Activated CD4-positive, alpha-beta memory T cell treated with anti-CD3 and anti-CD28 coated beads for 36 hours (primary cell): ENCODE measurements around the gene MAB21L4. TPM values are rescaled to one million over a fixed set of nuclear protein-coding genes. Genes with fewer than 3 reads are reported as not detected.
"Not testable (repeated sequence)": the region's sequence is repeated elsewhere in the genome, so short reads cannot be mapped to it uniquely, and the experiment has no call there.

Experiments used
- CTCF ChIA-PET: fragments of 350-600 bp; sonication (Branson Sonifier 250); formaldehyde crosslinking; loops from one replicate; lab custom pipeline; 2021; ENCODE audit warnings: antibody characterized with exemption, inconsistent platforms; lab: Charles Lee
- POLR2A ChIA-PET: fragments of 350-600 bp; sonication (Branson Sonifier 250); formaldehyde crosslinking; loops from one replicate; lab custom pipeline; 2021; ENCODE audit warnings: antibody characterized with exemption; lab: Charles Lee
- DNase-seq: peaks from one replicate; pipeline ENCODE4 v3.0.0-alpha.2; 2020
- H3K27ac Mint-ChIP-seq: one replicate; pipeline ENCODE4 v1.8.0; 2021; ENCODE audit warnings: mixed read lengths
- H3K27me3 Mint-ChIP-seq: one replicate; pipeline ENCODE4 v1.8.0; 2021; ENCODE audit warnings: mixed read lengths
- H3K36me3 Mint-ChIP-seq: one replicate; pipeline ENCODE4 v1.8.0; 2021; ENCODE audit warnings: mixed read lengths
- H3K4me1 Mint-ChIP-seq: one replicate; pipeline ENCODE4 v1.8.0; 2021; ENCODE audit warnings: low read depth, mixed read lengths
- H3K4me3 Mint-ChIP-seq: one replicate; pipeline ENCODE4 v1.8.0; 2021; ENCODE audit warnings: mild to moderate bottlenecking, mixed read lengths
- H3K9me3 Mint-ChIP-seq: one replicate; pipeline ENCODE4 v1.8.0; 2021; ENCODE audit warnings: mixed read lengths
- intact Hi-C: fragments of 100-400 bp; cut with micrococcal nuclease; formaldehyde crosslinking; loops from one replicate; pipeline ENCODE4 v1.15.1; 2023
- total RNA-seq, 2 experiments: library from RNA; stranded (reverse); gene quantifications; one replicate each; pipeline ENCODE4 v1.2.3, GENCODE V29; 2021

Gene MAB21L4
- total RNA-seq, 2 experiments from 2014 or later = not detected

DNA sequence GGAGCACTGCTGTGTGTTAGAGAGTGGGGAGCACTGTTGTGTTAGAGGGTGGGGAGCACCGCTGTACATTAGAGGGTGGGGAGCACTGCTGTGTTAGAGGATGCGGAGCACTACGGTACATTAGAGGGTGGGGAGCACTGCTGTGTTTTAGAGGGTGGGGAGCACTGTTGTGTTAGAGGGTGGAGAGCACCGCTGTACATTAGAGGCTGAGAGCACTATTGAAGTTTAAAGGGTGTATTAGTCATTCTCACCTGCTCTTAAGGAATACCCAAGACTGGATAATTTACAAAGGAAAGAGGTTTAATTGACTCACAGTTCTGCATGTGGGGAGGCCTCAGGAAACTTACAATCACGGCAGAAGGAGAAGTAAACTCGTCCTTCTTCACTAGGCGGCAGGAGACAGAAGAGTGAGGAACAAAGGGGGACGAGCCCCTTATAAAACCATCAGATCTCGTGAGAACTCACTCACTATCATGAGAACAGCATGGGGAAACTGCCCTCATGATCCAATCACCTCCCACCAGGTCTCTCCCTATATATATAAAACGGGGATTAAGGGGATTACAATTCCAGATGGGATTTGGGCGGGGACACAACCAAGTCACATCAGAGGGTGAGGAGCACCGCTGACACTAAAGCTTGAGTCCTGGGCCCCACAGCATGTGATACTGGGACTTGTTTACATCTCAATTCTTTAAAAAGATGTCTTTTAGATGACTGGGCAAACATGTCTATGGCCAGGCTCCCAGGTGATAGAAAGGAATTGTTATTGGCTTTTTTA lies 46.9 kb downstream of the MAB21L4 start:
- Mint-ChIP-seq H3K27ac (no peak overlapping the region), H3K9me3 (peaks cover 8% of the 10 kb centered on the region), H3K4me3 (no peak overlapping the region), H3K36me3 (peaks cover under 1% of the 10 kb centered on the region), H3K27me3 (no peaks in the 10 kb centered on the region), H3K4me1 (no peaks in the 10 kb centered on the region)
- DNase-seq = no peak
- CTCF ChIA-PET = no interaction called here
- POLR2A ChIA-PET = no interaction called here
- intact Hi-C loops = no loop called here

DNA sequence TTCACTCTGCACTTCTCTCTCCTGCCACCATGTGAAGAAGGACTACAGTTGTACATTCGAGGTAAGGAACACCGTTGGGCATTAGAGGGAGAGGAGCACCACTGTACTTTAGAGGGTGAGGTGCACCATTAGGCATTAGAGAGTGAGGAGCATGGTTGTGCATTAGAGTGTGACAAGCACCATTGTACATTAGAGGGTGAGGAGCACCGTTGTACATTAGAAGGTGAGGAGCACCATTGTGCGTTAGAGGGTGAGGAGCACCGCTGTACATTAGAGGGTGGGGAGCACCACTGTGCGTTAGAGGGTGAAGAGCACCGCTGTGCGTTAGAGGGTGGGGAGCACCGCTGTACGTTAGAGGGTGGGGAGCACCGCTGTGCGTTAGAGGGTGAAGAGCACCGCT lies 48.1 kb downstream of the MAB21L4 start:
- peaks cover 7% of the 10 kb centered on the region for H3K9me3 Mint-ChIP-seq
- no peaks in the 10 kb centered on the region for H3K4me1 Mint-ChIP-seq
- intact Hi-C loops = no loop called here
- no peak overlapping the region for H3K27ac Mint-ChIP-seq
- H3K27me3 Mint-ChIP-seq = no peaks in the 10 kb centered on the region
- DNase-seq = no peak
- no peaks in the 10 kb centered on the region for H3K36me3 Mint-ChIP-seq
- POLR2A ChIA-PET = no interaction called here
- CTCF ChIA-PET = no interaction called here
- no peak overlapping the region for H3K4me3 Mint-ChIP-seq

DNA sequence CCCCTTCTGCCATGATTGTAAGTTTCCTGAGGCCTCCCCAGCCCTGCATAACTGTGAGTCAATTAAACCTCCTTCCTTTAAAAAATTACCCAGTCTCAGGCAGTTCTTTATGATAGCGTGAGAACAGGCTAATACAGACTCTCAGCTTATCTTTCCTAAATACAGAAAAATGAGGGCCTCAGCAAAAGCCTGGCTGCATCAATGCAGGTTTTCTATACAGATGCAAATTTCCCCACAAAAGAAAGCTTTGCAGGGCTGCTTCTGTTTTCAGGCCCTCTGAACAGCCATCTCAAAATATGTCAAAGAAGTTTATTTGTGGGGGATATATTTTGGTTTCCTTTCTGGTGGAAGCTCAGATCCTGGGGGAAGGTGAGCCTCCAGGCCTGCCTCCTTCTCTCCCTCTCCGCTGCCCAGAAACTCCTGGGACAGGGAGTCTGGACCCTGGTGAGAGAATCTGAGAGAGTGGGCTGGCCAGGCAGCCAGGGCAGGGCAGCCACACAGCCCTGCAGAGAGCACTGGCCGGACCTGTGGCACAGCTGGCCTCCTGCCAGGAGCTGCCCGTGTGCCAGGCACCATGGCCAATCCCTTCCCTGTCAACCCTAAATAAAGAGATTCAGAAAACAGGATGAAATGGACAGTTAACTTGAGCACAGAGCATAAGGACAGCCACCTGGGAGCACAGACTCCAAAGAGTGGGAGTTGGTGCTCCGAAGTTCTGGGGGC lies 48.9 kb downstream of the MAB21L4 start:
- intact Hi-C loops = no loop called here
- H3K27me3 Mint-ChIP-seq = no peaks in the 10 kb centered on the region
- CTCF ChIA-PET = no interaction called here

DNA sequence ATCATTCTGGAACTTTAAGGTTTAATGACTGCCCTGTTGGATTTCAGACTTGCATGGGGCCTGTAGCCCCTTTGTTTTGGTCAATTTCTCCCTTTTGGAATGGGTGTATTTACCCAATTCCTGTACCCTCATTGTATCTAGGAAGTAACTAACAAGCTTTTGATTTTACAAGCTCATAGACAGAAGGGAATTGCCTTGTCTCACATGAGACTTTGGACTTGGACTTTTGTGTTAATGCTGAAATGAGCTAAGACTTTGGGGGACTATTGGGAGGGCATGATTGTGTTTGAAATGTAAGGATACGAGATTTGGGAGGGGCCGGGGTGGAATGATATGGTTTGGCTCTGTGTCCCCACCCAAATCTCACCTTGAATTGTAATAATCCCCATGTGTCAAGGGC lies 49.6 kb downstream of the MAB21L4 start:
- intact Hi-C loops, H3K4me3 Mint-ChIP-seq, DNase-seq, H3K36me3 Mint-ChIP-seq, POLR2A ChIA-PET, H3K27me3 Mint-ChIP-seq, H3K4me1 Mint-ChIP-seq, CTCF ChIA-PET, H3K27ac Mint-ChIP-seq, H3K9me3 Mint-ChIP-seq: not testable (repeated sequence)

More for the DNA sequence above, 48.9 kb downstream of the MAB21L4 start:
- Mint-ChIP-seq H3K4me3 (no peak overlapping the region), H3K27ac (no peak overlapping the region), H3K36me3 (no peaks in the 10 kb centered on the region), H3K4me1 (no peaks in the 10 kb centered on the region), H3K9me3 (peaks cover 7% of the 10 kb centered on the region)
- POLR2A ChIA-PET = no interaction called here
- DNase-seq = no peak

DNA sequence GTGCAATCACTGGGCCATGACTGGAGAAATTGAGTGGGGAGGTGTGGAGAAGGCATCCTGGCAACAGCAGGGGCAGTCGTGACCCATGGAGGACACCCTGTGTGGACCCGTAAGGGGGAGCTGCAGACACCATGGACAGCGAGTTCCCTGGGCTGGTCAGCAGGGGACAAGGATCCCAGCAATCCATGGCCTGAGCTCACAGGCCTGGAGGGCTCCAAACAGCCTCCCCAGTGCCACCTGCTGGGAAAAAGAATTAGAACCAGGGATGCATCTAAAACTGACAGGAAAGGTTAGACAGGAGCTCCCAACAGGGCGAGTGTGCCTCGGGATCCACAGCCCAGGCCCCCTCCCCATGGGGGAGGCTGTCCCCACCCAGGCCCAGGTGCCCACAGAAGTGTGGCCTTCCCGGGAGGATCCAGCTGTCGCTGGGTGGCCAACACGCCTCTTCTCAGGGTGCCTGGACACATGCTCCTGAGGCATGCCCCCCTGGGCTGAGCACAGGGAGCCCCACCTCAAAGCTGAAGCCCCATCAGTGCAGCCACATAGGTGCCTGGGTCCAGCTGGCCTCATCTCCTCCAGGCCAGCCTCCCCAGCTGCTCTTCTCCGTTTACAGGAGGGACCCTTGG lies 55.4 kb downstream of the MAB21L4 start:
- intact Hi-C loops = loop anchor here (5.0 kb wide), 1 partner anchor 328 kb away; no protein-coding TSS in a partner anchor
- peaks cover 1% of the 10 kb centered on the region for H3K27me3 Mint-ChIP-seq
- DNase-seq = no peak
- H3K9me3 Mint-ChIP-seq = peaks cover 7% of the 10 kb centered on the region
- no peak overlapping the region for H3K27ac Mint-ChIP-seq
- no peak overlapping the region for H3K4me3 Mint-ChIP-seq
- ChIA-PET POLR2A (no interaction called here), CTCF (interaction anchor here (0.5 to 1.5 kb wide), 9 partner anchors 14 to 627 kb away, joined by 3 to 11 read pairs (median 3); no protein-coding TSS in a partner anchor)
- H3K4me1 Mint-ChIP-seq = no peaks in the 10 kb centered on the region
- H3K36me3 Mint-ChIP-seq = no peaks in the 10 kb centered on the region

DNA sequence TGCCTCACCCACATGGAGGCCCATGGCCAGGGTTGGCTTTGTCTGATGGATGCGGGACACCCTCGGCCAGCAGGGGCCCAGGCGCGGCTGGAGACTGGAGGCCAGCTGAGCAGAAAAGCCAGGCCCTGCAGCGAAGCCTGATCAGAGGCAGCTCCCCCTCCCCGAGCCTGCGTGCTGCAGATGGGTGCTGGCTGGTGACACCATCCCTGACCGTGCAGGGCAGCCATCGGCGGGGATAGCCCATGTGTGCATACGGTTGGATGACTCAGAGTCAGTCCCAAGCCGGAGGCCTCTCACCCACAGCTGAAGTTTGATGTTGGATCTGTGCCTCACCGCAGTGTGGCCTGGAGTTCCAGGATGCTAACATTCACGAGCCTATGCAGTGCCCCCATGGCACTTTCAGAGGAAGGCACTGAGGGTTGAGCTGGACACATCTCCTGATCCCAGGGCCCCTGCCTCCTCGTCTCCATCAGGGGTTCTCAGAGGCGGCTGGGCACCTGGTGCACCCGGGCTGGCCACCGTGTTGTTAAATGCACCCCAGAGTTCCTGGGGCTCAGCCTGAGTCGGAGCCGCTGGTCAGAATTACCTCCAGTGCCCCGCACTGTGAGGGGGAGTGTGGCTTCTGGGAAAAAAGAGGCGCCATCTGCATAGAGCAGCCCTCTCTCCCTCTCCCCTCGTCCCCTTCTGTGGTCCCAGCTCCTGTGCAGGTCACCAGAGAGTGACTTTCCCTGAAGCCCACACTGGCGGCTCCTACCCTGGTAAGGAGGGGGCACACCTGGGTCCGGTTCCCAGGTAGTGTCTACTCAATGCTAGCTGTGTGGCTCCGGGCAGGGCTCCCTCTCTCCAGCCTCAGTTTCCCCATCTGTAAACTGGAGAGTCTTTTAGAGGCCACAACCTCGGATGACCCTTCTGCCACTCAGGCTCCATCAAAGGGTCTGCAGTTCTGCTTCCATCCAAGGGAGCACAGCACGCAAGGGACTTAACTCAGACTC lies 56.5 kb downstream of the MAB21L4 start:
- no peaks in the 10 kb centered on the region for H3K4me1 Mint-ChIP-seq
- H3K27me3 Mint-ChIP-seq = peaks cover 1% of the 10 kb centered on the region
- no peak for DNase-seq
- no peak overlapping the region for H3K4me3 Mint-ChIP-seq
- CTCF ChIA-PET = interaction anchor here (1.1 to 1.6 kb wide), 5 partner anchors 12 to 325 kb away, joined by 3 to 11 read pairs (median 5); no protein-coding TSS in a partner anchor
- H3K9me3 Mint-ChIP-seq = no peaks in the 10 kb centered on the region
- H3K27ac Mint-ChIP-seq = no peak overlapping the region
- POLR2A ChIA-PET = no interaction called here
- intact Hi-C loops = loop anchor here (5.0 to 10.0 kb wide), 2 partner anchors 327 to 375 kb away; no protein-coding TSS in a partner anchor
- H3K36me3 Mint-ChIP-seq = no peaks in the 10 kb centered on the region

DNA sequence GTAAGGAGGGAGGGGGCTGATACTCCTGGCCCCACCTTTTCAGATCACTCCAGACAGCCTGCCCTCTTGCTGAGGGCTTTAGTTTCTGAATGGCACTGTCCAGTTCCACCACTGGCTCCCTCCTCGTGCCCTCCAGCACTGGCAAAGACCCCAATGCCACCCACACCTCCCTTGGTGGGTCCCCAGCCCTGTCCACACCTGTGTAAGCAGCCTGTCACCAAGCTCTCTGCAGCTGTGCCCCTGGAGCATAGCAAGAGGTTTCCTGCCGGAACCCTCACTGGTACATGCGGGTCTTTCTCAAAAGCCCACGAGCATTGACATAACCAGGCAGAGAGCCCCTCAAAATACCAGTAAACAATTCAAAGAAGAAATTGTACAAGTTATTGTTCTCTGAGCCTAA lies 58.3 kb downstream of the MAB21L4 start:
- intact Hi-C loops = loop anchor here (10.0 kb wide), 1 partner anchor 377 kb away; no protein-coding TSS in a partner anchor
- H3K4me3 Mint-ChIP-seq = no peak overlapping the region
- no peaks in the 10 kb centered on the region for H3K4me1 Mint-ChIP-seq
- H3K27me3 Mint-ChIP-seq = peaks cover 1% of the 10 kb centered on the region
- ChIA-PET CTCF (no interaction called here), POLR2A (no interaction called here)
- H3K36me3 Mint-ChIP-seq = no peaks in the 10 kb centered on the region
- H3K27ac Mint-ChIP-seq = no peak overlapping the region
- H3K9me3 Mint-ChIP-seq = no peaks in the 10 kb centered on the region
- DNase-seq = no peak

DNA sequence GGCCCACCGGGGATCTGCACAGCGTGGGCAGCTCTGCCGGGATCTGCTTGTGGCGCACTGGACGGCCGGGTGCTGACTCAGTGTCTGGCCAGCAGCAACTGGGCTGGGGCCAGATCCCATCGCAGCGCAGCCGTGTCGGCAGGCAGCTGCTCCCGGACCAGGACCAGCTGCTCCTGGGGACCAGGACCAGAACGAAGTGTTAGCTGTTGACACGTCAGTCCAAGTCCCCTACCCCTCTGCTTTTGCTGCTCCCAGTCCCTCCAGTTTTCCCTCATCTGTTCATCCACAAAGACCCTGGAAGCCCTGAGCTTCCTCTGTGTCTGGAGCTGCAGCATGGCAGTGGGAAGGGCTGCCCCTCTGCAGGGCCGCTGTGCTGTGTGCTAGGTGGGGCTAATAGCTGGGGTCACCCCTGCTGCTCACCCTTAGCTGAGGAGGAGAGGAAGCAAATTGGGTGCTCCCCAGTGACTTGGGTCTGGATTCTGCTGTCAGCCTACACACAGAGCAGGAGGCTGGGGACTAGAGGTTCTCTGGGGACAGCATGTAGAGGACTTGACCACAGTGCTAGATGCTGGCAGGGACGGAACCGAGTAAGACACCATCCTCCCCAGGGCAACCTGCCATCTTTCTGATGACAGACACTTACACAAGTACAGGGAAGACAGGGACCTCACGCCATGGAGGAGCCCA lies 59.0 kb downstream of the MAB21L4 start:
- ChIA-PET POLR2A (no interaction called here), CTCF (no interaction called here)
- Mint-ChIP-seq H3K36me3 (no peaks in the 10 kb centered on the region), H3K9me3 (no peaks in the 10 kb centered on the region), H3K4me3 (no peak overlapping the region), H3K27me3 (peaks cover 1% of the 10 kb centered on the region), H3K27ac (no peak overlapping the region), H3K4me1 (no peaks in the 10 kb centered on the region)
- no peak for DNase-seq
- intact Hi-C loops = loop anchor here (10.0 kb wide), 1 partner anchor 378 kb away; no protein-coding TSS in a partner anchor

Other genes starting within 250 kb of the MAB21L4 start
- gene AQP12B, start 213.3 kb downstream of the MAB21L4 start, total RNA-seq = not detected
- not detected for gene AQP12A, start 204.3 kb downstream of the MAB21L4 start, total RNA-seq
- 1 to 10 TPM; 3.3 to 3.8 TPM for gene KIF1A, start 75.9 kb downstream of the MAB21L4 start, total RNA-seq
- not detected for gene AGXT, start 27.3 kb downstream of the MAB21L4 start, total RNA-seq
- gene CROCC2, start 10.2 kb upstream of the MAB21L4 start, total RNA-seq = not detected
- gene SNED1, start 102.5 kb upstream of the MAB21L4 start, total RNA-seq = 1 to 10 TPM; 2.6 to 3.8 TPM
- gene MTERF4, start 206.1 kb upstream of the MAB21L4 start, total RNA-seq = 10 to 100 TPM; 43.9 to 46.0 TPM